Loucy (cell line): ENCODE data around the gene PRR36.

ENCODE experiments used
- H2AFZ ChIP-seq: fragments of 200-600 bp; sonication (generic); 2 replicates; pipeline ENCODE4 v1.6.0; 2016; ENCODE audit warnings: antibody characterized with exemption, mild to moderate bottlenecking, low read length, moderate library complexity
- H3F3A ChIP-seq: fragments of 200-600 bp; 2 replicates; pipeline ENCODE4 v1.6.0; 2016; ENCODE audit warnings: antibody characterized with exemption, low read depth, mild to moderate bottlenecking
- H3K27me3 ChIP-seq: fragments of 200-600 bp; sonication (generic); 2 replicates; pipeline ENCODE4 v1.6.1; 2014; ENCODE audit warnings: low read length, mild to moderate bottlenecking; ENCODE audit not compliant: insufficient read depth, poor library complexity, severe bottlenecking
- H3K36me3 ChIP-seq: fragments of 200-600 bp; sonication (generic); 2 replicates; pipeline ENCODE4 v1.6.1; 2016; ENCODE audit warnings: low read length; ENCODE audit not compliant: insufficient read depth
- H3K4me1 ChIP-seq: fragments of 200-600 bp; sonication (generic); 2 replicates; pipeline ENCODE4 v1.5.1; 2014; ENCODE audit warnings: low read length, mild to moderate bottlenecking; ENCODE audit not compliant: insufficient read depth, poor library complexity, severe bottlenecking
- H3K4me2 ChIP-seq: fragments of 200-600 bp; sonication (generic); 2 replicates; pipeline ENCODE4 v1.6.0; 2014; ENCODE audit warnings: antibody characterized with exemption, low read length, low read depth, mild to moderate bottlenecking; ENCODE audit not compliant: poor library complexity, severe bottlenecking
- H3K4me3 ChIP-seq: fragments of 200-600 bp; sonication (generic); 2 replicates; pipeline ENCODE4 v1.5.1; 2014; ENCODE audit warnings: low read length, mild to moderate bottlenecking, mixed read lengths; ENCODE audit not compliant: poor library complexity, severe bottlenecking
- H3K79me2 ChIP-seq: fragments of 200-600 bp; sonication (generic); 2 replicates; pipeline ENCODE4 v1.6.1; 2014; ENCODE audit warnings: low read length; ENCODE audit not compliant: insufficient read depth
- H3K9ac ChIP-seq: fragments of 200-600 bp; sonication (generic); 2 replicates; pipeline ENCODE4 v1.6.0; 2014; ENCODE audit warnings: mild to moderate bottlenecking, low read depth, low read length, moderate library complexity; ENCODE audit not compliant: poor library complexity, severe bottlenecking
- H3K9me2 ChIP-seq: fragments of 200-600 bp; sonication (generic); replicated peaks from 2 replicates; pipeline ENCODE4 v1.6.1; 2016; ENCODE audit warnings: low read depth, low read length, mixed read lengths
- H3K9me3 ChIP-seq: fragments of 200-600 bp; sonication (generic); 2 replicates; pipeline ENCODE4 v1.6.1; 2014; ENCODE audit warnings: mild to moderate bottlenecking, antibody characterized with exemption, low read length, low read depth; ENCODE audit not compliant: insufficient read depth
- H4K20me1 ChIP-seq: fragments of 200-600 bp; sonication (generic); 2 replicates; pipeline ENCODE4 v1.6.0; 2014; ENCODE audit warnings: antibody characterized with exemption, low read length, mild to moderate bottlenecking; ENCODE audit not compliant: insufficient read depth, poor library complexity, severe bottlenecking
- CTCF ChIP-seq: fragments of 200-600 bp; sonication (generic); conservative IDR thresholded peaks from 2 replicates; pipeline ENCODE4 v1.5.1; 2014; ENCODE audit warnings: mild to moderate bottlenecking, antibody characterized with exemption, low read length
- EZH2phosphoT487 ChIP-seq: fragments of 200-600 bp; IDR thresholded peaks from 2 replicates; pipeline ENCODE4 v1.6.1; 2018; ENCODE audit warnings: antibody characterized with exemption, mild to moderate bottlenecking, moderate library complexity, borderline replicate concordance

Gene PRR36

DNA sequence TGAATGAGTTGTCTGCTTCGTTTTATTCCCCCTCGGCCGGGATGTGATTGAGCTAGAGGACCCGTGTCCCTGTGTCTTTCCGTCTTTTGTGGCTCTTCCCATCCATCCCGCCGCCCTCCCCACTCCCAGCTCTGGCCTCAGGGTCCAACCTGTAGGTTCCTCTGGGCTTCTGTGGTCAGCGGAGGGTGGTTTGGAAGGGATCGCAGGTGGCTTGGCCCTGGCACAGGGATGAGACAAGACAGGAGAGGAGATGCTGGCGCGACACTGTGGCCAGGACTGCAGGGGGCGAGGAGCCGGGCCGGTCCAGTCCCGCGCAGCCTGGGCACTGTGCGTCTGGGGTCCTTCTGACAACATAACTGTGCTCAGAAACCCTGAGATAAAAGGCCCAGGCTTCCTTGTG, 42.2 kb downstream of the PRR36 start:
- no peaks in the 10 kb centered on the region for H3K9me2 ChIP-seq
- H3K9me3 ChIP-seq: no peaks in the 10 kb centered on the region
- H4K20me1 ChIP-seq: no peaks in the 10 kb centered on the region
- peaks cover 20% of the 10 kb centered on the region for H3K4me1 ChIP-seq
- no peaks in the 10 kb centered on the region for H3K36me3 ChIP-seq
- peak overlapping the region; percentile 80 for H3K4me3 ChIP-seq
- H3F3A ChIP-seq: no peaks in the 10 kb centered on the region
- TF ChIP-seq CTCF (no peak), EZH2phosphoT487 (no peak)
- peaks cover 8% of the 10 kb centered on the region; the same call in 1 of the 2 replicates for H3K79me2 ChIP-seq
- peak overlapping the region; percentile 97 for H3K4me2 ChIP-seq
- H3K27me3 ChIP-seq: no peaks in the 10 kb centered on the region
- H2AFZ ChIP-seq: no peak overlapping the region
- no peak overlapping the region for H3K9ac ChIP-seq

DNA sequence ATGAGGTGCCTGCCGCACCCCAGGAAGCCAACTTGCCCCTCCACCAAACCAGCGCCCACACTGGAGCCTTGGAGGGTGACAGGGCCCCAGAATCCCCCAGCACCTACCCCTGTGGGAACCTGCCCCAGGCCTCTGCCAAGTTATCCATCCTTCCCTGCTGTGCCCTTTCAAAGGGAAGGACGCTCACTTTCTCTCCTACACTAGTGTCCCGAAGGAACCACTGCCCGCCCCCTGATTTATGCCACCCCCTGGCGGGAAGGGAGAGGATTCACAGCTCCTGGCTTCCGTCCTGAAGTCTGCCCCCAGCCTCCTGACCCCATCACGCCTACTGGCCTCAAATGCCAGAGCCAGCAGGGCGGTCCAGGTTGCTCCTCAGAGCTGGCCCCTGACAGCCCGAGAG, 42.7 kb downstream of the PRR36 start:
- H3F3A ChIP-seq: no peaks in the 10 kb centered on the region
- H3K36me3 ChIP-seq: no peaks in the 10 kb centered on the region
- H4K20me1 ChIP-seq: no peaks in the 10 kb centered on the region
- H3K27me3 ChIP-seq: no peaks in the 10 kb centered on the region
- H3K4me1 ChIP-seq: peaks cover 20% of the 10 kb centered on the region
- TF ChIP-seq CTCF: no peak
- no peak for TF ChIP-seq EZH2phosphoT487
- H3K4me2 ChIP-seq: peak overlapping the region; percentile 97
- no peaks in the 10 kb centered on the region for H3K9me2 ChIP-seq
- peak overlapping the region; percentile 70 for H3K9ac ChIP-seq
- peaks cover 8% of the 10 kb centered on the region; the same call in 1 of the 2 replicates for H3K79me2 ChIP-seq
- peak overlapping the region; percentile 80 for H3K4me3 ChIP-seq
- H3K9me3 ChIP-seq: no peaks in the 10 kb centered on the region
- no peak overlapping the region for H2AFZ ChIP-seq

DNA sequence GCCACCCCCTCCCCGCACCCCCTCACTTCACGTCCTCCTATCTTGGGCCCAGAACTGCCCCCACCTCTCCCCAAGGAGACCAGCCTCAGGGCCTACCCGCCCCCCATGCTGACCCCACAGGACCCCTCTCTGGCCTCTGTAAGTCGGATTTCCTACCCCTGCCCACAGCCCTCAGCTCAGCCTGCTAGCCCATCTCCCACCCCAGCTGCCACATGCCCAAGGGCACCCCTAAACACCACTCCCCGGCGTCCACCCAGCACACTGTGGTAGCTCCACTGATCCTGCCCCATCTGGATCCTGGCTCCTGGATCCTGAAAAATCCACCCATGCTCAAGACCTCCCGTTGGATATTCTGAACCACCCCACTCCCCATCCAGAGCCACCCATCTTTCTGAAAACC, 43.4 kb downstream of the PRR36 start:
- H3K9me3 ChIP-seq: no peaks in the 10 kb centered on the region
- H3F3A ChIP-seq: no peaks in the 10 kb centered on the region
- no peaks in the 10 kb centered on the region for H3K36me3 ChIP-seq
- H3K9ac ChIP-seq: peak overlapping the region; percentile 70
- H3K4me3 ChIP-seq: peak overlapping the region; percentile 80
- TF ChIP-seq EZH2phosphoT487: no peak
- TF ChIP-seq CTCF: no peak
- no peak overlapping the region for H2AFZ ChIP-seq
- H3K4me2 ChIP-seq: peak overlapping the region; percentile 97
- H3K4me1 ChIP-seq: peaks cover 20% of the 10 kb centered on the region
- no peaks in the 10 kb centered on the region for H3K9me2 ChIP-seq
- no peaks in the 10 kb centered on the region for H3K27me3 ChIP-seq
- peaks cover 8% of the 10 kb centered on the region; the same call in 1 of the 2 replicates for H3K79me2 ChIP-seq
- no peaks in the 10 kb centered on the region for H4K20me1 ChIP-seq
